Measurements from ENCODE around the gene PDLIM3. TPM values are rescaled to one million over a fixed set of nuclear protein-coding genes. Genes with fewer than 3 reads are reported as not detected.
A peak's percentile ranks its signal among the peaks of the same experiment; 100 is the strongest.
"Not testable (repeated sequence)": the region's sequence is repeated elsewhere in the genome, so short reads cannot be mapped to it uniquely, and the experiment has no call there.

PDLIM3 gene
- total and polyA plus RNA-seq, 5 experiments from 2014 or later = not detected

DNA sequence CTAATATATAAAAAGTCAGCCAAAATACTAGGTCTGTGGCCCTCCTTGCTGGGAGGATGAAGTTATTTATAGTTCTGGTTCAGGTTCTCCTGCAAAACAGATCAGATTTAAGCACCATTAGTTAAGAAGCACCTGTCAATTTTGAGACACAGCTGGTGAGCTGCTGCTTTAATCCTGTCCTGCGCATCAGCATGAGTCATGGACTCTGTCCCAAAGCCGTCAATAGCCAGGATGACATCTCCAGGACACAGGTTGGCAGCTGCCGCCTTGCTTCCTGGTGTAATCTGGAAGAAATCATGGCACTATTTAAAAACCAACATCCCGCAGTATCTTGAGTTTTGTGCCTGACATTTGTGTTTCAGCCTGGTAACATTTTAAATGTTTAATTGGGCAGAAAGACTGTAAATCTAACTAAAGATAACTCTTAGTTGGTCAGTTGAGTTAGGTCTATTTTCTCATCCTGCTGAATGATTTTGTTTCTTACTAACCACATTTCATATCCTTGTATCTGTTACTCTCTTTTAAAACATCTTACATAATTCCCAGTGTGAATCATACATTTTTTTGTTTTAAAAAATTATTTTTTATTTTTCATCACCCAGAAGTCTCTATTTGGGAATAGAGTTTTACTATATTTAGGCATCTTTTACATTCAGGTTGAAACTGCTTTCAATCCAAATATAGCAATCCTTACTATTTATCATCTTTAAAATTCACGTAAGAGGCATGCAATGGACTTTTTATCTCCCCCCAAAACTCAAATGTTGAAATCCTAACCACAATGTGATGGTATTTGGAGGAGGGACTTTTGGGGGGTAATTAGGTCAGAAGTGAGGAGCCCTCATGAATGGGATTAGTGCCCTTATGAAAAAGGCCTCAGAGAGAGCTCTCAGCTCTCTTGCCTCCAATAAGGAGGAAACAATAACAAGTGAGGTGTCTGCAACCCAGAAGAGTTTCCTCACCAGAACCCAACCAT is 10.1 kb downstream of the PDLIM3 start:
- Mint-ChIP-seq H3K4me1 (no peaks in the 10 kb centered on the region), H3K27ac (no peak overlapping the region), H3K4me3 (no peak overlapping the region), H3K9me3 (peaks cover 0 to 18% (median 8%) of the 10 kb centered on the region in 9 donors), H3K27me3 (peaks cover 16 to 48% (median 21%) of the 10 kb centered on the region in 5 donors), H3K36me3 (peaks cover 0 to 14% (median 5%) of the 10 kb centered on the region in 3 donors)
- ATAC-seq (no peak), DNase-seq (no peak)
- POLR2A ChIA-PET = no interaction called here

DNA sequence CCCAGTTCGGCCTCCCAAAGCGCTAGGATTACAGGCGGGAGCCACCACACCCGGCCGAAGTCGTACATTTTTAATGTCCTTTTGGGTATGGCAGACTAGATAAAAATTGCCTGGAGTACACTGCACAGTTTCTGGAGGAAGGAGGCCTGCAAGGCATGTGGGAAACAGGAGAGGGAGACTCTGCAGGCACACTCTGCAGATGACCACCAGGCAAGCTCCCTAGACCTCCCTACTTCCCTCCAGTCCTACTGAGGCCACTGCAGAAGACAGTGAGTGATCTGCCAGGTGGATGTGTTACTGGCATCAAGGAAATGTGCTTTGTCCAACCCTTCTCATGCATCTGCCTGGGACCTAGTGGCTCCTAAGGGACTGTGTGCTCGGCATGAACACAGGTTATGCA is 11.4 kb downstream of the PDLIM3 start:
- H3K36me3 Mint-ChIP-seq = peaks cover 0 to 14% (median 5%) of the 10 kb centered on the region in 3 donors
- POLR2A ChIA-PET = no interaction called here
- no peaks in the 10 kb centered on the region for H3K4me1 Mint-ChIP-seq
- H3K4me3 Mint-ChIP-seq = no peak overlapping the region
- H3K27me3 Mint-ChIP-seq = peaks cover 5 to 35% (median 15%) of the 10 kb centered on the region in 5 donors
- H3K9me3 Mint-ChIP-seq = peaks cover 0 to 18% (median 8%) of the 10 kb centered on the region in 9 donors
- DNase-seq = no peak
- no peak overlapping the region for H3K27ac Mint-ChIP-seq
- ATAC-seq = no peak

DNA sequence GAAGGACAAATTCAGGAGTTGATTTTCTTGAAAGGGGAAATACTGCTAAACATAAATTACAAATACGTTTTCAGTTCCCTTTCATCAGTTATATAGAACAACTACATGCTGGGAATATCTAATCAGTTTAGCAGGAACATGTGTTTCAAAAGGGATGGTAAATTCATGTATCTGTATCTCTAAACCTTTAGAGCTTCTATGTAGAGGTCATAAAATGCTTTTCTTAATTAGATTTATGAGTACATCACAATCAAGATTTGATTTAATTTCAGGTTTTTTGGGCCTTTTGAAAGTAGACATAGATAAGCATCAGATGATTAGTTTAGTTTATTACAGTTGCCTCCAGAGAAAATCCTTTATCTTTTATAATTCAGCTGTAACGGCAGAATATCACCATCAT is 12.9 kb downstream of the PDLIM3 start:
- Mint-ChIP-seq H3K27ac (no peak overlapping the region), H3K9me3 (peaks cover 0 to 18% (median 8%) of the 10 kb centered on the region in 9 donors), H3K36me3 (peaks cover 0 to 14% (median 5%) of the 10 kb centered on the region in 3 donors), H3K27me3 (peaks cover 5 to 29% (median 16%) of the 10 kb centered on the region in 5 donors), H3K4me3 (no peak overlapping the region), H3K4me1 (no peaks in the 10 kb centered on the region)
- DNase-seq (no peak), ATAC-seq (no peak)
- POLR2A ChIA-PET = no interaction called here

DNA sequence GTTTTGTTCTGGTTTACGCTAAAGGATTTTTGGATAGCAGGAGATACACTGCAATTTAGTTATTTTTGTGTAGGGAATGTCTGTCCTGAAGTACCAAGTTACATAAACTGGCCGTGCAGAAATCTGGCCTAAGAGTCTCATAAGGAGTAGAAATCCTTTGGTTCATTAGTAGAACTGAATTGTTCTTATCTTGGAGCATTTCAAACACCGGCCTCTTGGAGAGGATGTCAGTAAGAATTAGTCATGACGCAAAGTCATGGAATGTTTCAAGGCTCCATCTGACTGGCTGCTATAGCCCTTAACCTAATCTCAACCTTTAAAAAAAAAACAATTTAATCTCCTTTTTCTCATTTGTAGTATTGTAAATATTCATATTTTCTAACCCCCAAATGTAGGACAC is 15.2 kb downstream of the PDLIM3 start:
- DNase-seq (no peak), ATAC-seq (no peak)
- H3K27me3 Mint-ChIP-seq = peaks cover 5 to 24% (median 11%) of the 10 kb centered on the region in 5 donors
- no peaks in the 10 kb centered on the region for H3K9me3 Mint-ChIP-seq
- no peaks in the 10 kb centered on the region for H3K36me3 Mint-ChIP-seq
- POLR2A ChIA-PET = no interaction called here
- H3K4me1 Mint-ChIP-seq = no peaks in the 10 kb centered on the region
- no peak overlapping the region for H3K27ac Mint-ChIP-seq
- H3K4me3 Mint-ChIP-seq = no peak overlapping the region

DNA sequence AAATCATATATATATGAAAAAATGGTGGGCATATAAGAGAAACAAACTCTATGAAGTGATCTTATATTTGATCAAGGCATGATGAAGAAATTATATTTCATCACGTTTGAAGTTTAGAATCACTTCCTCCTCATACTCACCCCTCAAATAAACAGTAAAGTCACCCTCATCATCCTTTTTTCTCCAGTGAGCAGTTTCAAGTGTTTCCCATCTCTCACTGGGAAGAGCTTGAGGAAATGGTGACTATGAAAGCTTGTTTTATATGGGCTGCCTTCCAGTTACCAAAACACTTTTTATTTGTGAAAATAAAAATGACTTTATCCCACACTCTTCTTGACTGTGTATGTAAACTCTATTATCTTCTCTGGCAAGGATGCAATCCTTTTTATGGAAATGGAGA is 16.8 kb downstream of the PDLIM3 start:
- peaks cover 4 to 8% (median 4%) of the 10 kb centered on the region in 4 donors for H3K4me1 Mint-ChIP-seq
- H3K4me3 Mint-ChIP-seq = no peak overlapping the region
- no peak overlapping the region for H3K27ac Mint-ChIP-seq
- ATAC-seq (no peak), DNase-seq (no peak)
- POLR2A ChIA-PET = no interaction called here
- H3K36me3 Mint-ChIP-seq = no peaks in the 10 kb centered on the region
- H3K27me3 Mint-ChIP-seq = peaks cover 15 to 32% (median 19%) of the 10 kb centered on the region in 5 donors
- H3K9me3 Mint-ChIP-seq = no peaks in the 10 kb centered on the region

DNA sequence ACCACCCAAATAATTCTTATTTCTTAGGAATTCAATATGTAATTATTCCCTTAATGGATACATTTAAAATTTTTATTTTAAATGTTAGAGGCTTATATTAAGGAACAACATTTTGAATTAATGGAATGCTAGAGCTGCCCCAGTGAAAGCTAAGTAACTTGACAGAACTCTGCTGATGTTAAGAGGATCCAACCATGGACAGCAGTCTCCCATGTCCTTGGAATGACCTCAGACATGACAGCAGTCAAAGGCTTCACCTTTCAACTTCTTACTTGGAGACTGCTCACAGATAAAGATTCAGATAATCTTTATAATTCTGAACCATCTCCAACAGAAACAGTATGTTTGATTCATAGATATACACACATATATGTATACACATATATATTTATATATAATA is 17.2 kb downstream of the PDLIM3 start:
- POLR2A ChIA-PET = no interaction called here
- DNase-seq (no peak), ATAC-seq (no peak)
- Mint-ChIP-seq H3K36me3 (no peaks in the 10 kb centered on the region), H3K4me1 (peaks cover 6 to 12% (median 9%) of the 10 kb centered on the region in 4 donors), H3K27me3 (peaks cover 15 to 35% (median 22%) of the 10 kb centered on the region in 5 donors), H3K9me3 (no peaks in the 10 kb centered on the region), H3K27ac (no peak overlapping the region), H3K4me3 (no peak overlapping the region)

DNA sequence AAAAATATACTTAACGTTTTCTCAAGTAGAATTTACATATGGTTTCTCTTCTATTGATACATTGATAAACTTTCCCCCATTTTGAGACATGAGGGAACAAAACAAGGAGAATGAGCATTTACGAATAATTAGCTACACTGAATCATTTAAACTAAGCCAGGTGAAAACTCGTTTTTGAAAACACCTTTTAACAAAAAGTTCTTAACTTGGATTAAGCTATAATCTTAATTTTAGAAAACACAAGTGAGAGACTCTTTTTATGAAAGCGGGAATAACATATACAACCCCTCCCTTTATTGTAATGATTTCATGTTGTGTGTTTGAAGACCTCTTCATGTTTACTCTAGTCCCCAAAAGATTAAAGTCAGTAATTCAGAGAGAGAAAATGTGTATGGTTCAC is 20.1 kb downstream of the PDLIM3 start:
- no peak overlapping the region for H3K4me3 Mint-ChIP-seq
- H3K36me3 Mint-ChIP-seq = no peaks in the 10 kb centered on the region
- no peaks in the 10 kb centered on the region for H3K9me3 Mint-ChIP-seq
- H3K27me3 Mint-ChIP-seq = peaks cover 22 to 55% (median 40%) of the 10 kb centered on the region in 5 donors
- ATAC-seq (no peak), DNase-seq (no peak)
- POLR2A ChIA-PET = no interaction called here
- peaks cover 11 to 17% (median 14%) of the 10 kb centered on the region in 4 donors for H3K4me1 Mint-ChIP-seq
- no peak overlapping the region for H3K27ac Mint-ChIP-seq

DNA sequence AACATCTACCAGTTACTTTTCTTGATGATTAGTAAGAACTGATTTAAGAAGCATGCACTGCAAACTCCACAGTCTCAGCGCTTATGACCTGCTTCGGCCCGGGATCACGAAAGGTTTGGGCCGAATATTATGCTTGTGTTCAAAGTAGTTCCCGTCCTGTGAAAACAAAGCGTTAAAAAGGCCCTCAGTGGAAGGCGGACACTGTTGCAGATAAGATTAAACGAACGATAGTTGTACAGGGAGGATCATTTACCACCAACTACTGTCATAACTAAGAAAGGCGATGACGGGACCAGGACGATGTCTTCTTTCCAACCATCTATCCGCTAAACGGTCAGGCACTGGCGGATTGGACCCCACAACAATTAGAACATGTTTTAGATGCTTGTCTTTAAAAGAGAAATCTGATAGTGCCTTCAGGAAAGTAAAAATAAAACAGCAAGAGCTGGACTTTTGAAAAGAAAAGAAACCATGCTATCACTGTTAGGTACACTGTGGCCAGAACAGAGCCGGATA is 21.1 kb downstream of the PDLIM3 start:
- no peaks in the 10 kb centered on the region for H3K9me3 Mint-ChIP-seq
- peaks cover 23 to 64% (median 42%) of the 10 kb centered on the region in 5 donors for H3K27me3 Mint-ChIP-seq
- POLR2A ChIA-PET = no interaction called here
- DNase-seq = no peak
- H3K36me3 Mint-ChIP-seq = no peaks in the 10 kb centered on the region
- H3K4me3 Mint-ChIP-seq = peak overlapping the region in 3 of 10 donors; percentile 24 to 75 (median 60)
- H3K4me1 Mint-ChIP-seq = peaks cover 11 to 17% (median 14%) of the 10 kb centered on the region in 4 donors
- H3K27ac Mint-ChIP-seq = no peak overlapping the region
- ATAC-seq = no peak

DNA sequence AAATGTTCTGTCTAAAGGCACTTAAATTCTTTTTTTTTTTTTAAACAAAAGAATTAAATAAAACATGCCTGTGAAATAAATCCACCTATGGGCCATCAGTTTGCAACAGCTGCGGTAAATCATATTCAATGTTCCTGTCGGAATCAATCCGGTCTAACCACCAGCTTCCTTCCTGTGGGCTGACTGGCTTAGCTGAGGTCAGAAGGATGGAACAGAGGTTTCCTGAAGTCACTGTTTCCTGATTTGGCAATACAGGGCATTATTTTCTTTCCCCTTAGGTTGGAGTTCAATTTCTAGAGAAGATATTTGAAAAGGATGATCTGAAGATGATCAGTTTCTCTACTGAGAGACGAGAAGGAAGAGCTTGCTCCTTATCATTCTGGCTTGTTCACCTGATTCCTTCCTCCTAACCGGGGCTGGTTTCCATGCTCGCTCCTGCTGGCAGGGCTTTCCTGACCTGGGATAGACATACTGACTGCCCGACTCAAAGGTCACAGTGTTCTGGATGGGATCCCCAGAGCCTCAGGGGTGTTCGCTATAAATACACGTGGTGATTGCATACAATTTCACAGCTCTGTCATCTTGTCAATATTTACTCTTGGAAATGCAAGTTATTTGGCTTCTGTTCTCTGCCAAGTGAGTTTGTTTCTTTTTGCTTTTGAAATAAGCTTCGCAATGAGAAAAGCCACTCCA is 21.7 kb downstream of the PDLIM3 start:
- H3K27ac Mint-ChIP-seq = peak overlapping the region in 1 of 10 donors; percentile 26
- H3K9me3 Mint-ChIP-seq = no peaks in the 10 kb centered on the region
- H3K27me3 Mint-ChIP-seq = peaks cover 21 to 62% (median 43%) of the 10 kb centered on the region in 5 donors
- ATAC-seq (peak; percentile 30 to 72), DNase-seq (peak in 4 of 10 donors; percentile 3 to 20 (median 8))
- H3K4me3 Mint-ChIP-seq = peak overlapping the region; percentile 5 to 75 (median 50)
- peaks cover 11 to 17% (median 14%) of the 10 kb centered on the region in 4 donors for H3K4me1 Mint-ChIP-seq
- no peaks in the 10 kb centered on the region for H3K36me3 Mint-ChIP-seq
- POLR2A ChIA-PET = interaction anchor here (0.5 kb wide), 1 partner anchor 307 kb away, joined by 5 read pairs; no protein-coding TSS in a partner anchor

DNA sequence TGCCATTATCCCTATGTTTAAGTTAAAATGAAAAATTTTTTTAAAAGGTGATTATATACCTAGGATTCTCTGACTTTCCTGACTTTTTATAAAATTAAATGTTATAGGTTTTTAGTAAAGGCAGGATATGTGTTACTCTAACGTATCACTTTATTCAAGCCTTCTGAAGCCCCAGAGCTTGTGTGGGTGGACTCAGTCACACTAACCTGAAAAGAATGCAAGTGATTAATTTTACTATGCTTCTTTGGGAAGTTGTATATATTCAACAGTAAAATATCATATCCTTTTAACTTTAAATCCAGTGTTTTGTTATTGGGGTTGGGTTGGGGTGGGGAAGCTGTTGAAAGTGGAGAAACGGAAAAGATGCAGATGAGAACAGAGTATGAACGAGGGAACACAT is 22.8 kb downstream of the PDLIM3 start:
- no peaks in the 10 kb centered on the region for H3K36me3 Mint-ChIP-seq
- H3K4me1 Mint-ChIP-seq = peaks cover 12 to 17% (median 15%) of the 10 kb centered on the region in 4 donors
- no peaks in the 10 kb centered on the region for H3K9me3 Mint-ChIP-seq
- peaks cover 23 to 68% (median 49%) of the 10 kb centered on the region in 5 donors for H3K27me3 Mint-ChIP-seq
- DNase-seq (no peak), ATAC-seq (no peak)
- H3K4me3 Mint-ChIP-seq = peak overlapping the region in 2 of 10 donors; percentile 60 to 75
- POLR2A ChIA-PET = no interaction called here
- H3K27ac Mint-ChIP-seq = no peak overlapping the region

DNA sequence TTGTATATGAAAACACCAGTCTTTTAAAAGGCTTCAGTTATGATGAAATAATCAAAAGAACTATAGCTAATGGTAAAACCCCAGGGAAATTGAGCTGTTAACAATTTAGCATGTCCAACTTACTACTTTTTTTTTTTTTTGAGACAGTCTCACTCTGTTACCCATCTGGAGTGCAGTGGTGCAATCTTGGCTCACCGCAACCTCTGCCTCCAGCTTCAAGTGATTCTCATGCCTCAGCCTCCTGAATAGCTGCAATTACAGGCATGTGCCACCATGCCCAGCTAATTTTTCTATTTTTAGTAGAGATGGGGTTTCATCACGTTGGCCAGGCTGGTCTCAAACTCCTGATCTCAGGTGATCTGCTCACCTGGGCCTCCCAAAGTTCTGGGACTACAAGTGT is 24.1 kb downstream of the PDLIM3 start:
- H3K36me3 Mint-ChIP-seq, H3K27ac Mint-ChIP-seq, H3K9me3 Mint-ChIP-seq, POLR2A ChIA-PET, DNase-seq, H3K4me3 Mint-ChIP-seq, ATAC-seq: not testable (repeated sequence)
- peaks cover 24 to 65% (median 49%) of the 10 kb centered on the region in 5 donors for H3K27me3 Mint-ChIP-seq
- H3K4me1 Mint-ChIP-seq = peaks cover 12 to 17% (median 15%) of the 10 kb centered on the region in 4 donors

DNA sequence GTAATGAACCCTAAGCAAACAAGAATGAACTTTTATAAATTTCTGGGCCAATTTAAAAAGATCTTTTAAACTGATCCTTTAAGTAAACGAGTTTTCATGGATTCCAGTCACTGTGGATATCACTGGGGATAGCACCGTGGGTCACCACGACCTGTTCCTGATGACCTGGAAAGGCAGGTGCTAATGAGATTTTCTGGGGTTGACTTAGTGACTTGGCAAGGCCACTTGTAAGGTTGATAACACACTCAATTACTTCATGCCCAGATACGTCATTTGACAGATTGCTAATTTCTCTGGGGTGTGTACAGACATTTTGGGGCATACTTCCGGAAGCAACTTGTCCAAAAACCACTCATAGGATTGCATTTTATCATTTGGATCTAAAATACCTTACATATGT is 24.5 kb downstream of the PDLIM3 start:
- peaks cover 12 to 17% (median 15%) of the 10 kb centered on the region in 4 donors for H3K4me1 Mint-ChIP-seq
- ATAC-seq = no peak
- POLR2A ChIA-PET = no interaction called here
- no peak for DNase-seq
- H3K36me3 Mint-ChIP-seq = no peaks in the 10 kb centered on the region
- no peaks in the 10 kb centered on the region for H3K9me3 Mint-ChIP-seq
- H3K27ac Mint-ChIP-seq = no peak overlapping the region
- no peak overlapping the region for H3K4me3 Mint-ChIP-seq
- H3K27me3 Mint-ChIP-seq = peaks cover 24 to 67% (median 52%) of the 10 kb centered on the region in 5 donors

Data from naive thymus-derived CD8-positive, alpha-beta T cell (primary cell).